HG02678 (cell line): ENCODE measurements around the gene DIPK1A.
"Not testable (repeated sequence)": the region's sequence is repeated elsewhere in the genome, so short reads cannot be mapped to it uniquely, and the experiment has no call there.

Experiments
- ATAC-seq: cut with Tn5 transposase; IDR thresholded peaks from one replicate; pipeline ENCODE4 v1.9.1; 2021; ENCODE audit warnings: mild to moderate bottlenecking, moderate library complexity; ENCODE audit not compliant: unreplicated experiment

The DIPK1A gene

DNA sequence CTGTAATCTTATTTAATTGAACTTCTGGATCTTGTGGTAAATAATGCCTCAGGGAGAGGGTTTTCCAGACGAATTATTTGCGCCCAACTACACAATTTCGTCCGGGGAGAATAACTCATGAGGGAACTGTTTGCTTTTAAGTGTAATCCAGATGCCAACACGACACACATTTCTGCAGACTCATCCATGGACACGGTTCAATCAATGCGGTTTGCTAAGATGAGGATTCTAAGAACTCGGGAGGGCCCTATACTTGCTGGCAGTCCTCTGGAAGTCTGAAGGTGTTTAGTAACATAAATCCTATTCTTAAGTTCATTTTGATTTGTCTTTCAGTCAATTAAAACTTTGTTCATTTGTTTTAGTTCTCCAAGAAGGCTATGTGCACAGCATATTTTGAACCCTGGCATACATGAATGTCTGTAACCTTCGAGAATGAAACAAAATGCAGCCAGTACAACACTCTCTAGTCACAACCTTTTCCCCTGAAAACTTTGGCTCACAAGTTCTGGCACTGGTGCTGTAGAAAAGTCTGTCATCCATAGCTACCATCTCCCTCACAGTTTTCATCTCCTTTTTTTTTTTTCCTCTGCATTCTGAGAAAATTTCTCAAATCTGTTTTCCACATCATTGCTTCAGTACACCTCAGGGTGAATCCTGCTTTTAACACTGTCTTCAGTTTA, 38.8 kb downstream of the DIPK1A start:
- ATAC-seq: no peak

DNA sequence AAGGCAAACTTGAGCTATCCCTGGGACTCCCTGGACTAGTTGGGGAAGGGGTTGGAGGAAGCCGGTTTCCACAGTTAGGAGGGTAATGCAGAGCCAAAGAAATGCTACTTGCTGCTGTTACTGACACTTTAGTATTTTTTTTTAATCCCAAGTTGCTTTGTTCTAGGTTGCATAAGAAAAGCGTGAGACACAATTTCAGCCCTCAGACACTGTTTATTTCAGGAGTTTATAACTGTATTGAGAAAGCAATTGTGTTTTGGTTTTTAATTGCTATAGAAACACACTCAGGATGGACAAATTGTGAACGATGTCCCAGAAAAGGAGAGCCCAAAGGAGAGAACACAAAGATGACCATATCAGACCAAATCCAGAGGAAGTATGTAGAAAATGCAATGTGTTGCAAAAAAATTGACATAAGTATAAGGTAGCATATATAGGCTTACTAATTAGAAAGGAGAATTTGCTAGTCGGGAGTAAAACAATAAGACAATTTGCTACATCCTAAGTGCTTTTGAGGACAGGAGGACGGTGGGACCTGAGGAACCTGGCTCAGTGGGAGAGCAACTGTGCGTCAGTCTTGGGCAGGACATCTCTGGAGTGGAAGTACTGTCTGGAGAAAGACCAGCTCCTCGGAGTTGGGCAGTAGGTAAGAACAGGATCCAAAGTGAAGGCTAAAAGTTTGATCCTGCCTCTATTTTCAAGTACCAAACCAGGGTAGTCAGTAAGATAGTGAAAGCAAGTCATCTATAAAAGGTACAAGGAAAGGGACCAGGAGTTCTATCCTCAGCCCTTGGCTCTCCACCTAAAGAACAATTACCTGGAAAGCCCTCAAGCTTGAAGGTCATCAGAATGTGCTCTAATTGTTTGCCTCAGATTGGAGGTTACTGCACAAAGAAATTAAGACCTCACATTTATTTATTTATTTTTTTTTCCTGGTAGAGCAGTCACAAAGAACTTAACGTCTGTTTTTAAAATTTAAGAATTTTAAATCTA, 39.9 kb downstream of the DIPK1A start:
- no peak for ATAC-seq

DNA sequence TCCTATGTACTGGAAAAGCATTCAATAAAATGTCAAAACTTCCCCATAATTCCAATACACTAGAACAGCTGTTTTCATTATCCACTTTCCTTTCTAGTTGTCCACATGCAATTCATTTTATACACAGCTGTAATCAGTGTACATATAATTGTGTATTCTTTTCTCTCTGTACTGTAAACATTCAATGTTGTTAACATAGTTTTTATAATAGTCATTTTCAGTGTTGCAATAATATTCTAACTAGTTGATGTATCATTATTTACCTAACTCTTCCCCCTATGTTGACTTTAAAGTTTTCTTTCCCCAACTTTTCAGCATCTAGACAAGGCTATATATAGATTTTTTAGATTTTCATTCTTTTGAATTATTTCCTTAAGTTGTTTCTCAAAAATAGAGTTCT, 44.4 kb downstream of the DIPK1A start:
- no peak for ATAC-seq

DNA sequence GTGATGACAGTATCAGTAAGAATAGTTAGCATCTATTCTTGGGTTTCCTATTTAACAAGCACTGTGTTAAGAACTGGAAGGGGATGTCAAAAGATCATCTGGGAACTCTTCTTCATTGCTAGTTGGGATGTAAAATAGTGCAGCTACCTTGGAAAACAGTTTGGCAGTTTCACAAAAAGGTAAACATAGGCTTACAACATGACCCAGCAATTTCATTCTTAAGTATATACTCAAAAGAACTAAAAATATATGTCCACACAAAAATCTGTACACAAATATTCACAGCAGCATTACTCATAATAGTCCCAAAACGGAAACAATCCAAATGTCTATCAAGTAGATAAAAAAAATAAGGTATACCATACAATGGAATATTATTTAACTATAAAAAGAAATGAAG, 45.7 kb downstream of the DIPK1A start:
- ATAC-seq: no peak

DNA sequence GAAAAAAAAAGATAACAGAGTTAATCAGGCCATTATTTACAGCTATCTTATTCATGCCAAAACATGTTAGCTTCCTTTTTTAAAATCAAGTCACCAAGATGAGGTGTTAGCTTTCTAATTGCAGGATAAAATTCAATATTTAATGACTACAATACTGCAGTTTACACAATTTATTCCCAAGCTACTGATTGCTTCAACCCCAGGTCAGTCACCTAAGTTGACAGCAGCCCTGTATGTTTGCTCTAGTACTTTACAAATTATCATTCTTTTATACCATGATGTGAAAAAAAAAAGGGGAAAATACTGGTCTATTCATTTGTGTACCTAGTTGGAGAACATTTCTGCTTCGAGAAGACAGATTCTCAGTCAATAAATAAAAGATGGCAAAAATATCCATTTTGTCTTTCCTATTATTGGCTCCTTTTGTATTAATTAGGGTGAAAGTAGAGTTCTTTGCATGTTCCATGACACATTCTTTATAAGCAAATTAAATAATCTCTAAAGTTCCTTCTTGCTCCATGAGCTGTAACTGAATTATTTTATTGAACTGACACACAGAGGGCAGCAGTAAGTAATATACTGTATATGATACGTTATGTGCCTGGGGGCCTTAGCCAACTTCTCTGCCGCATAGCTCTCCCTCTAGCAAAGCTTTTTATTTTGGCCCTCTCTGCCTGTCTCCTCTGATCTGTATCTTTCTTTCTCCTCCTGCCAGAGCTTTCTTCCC, 48.0 kb downstream of the DIPK1A start:
- no peak for ATAC-seq

DNA sequence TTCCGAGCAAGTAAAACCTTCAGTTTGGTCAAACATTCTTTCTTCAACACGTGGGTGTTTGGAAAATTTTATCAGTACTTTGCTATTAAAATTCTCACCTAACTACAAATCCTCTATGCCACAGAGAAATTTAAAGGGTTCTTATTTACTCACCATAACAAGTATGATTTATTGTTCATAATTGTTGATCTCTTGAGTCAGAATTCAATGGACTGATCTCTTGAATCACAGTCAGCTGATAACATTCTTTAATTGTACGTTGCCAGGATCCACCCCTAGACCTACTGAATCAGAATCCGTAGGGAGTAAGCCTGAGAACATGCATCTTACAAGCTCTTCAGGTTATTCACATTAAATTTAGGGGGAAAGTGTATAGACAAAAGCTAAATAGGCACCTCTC, 51.2 kb downstream of the DIPK1A start:
- no peak for ATAC-seq

DNA sequence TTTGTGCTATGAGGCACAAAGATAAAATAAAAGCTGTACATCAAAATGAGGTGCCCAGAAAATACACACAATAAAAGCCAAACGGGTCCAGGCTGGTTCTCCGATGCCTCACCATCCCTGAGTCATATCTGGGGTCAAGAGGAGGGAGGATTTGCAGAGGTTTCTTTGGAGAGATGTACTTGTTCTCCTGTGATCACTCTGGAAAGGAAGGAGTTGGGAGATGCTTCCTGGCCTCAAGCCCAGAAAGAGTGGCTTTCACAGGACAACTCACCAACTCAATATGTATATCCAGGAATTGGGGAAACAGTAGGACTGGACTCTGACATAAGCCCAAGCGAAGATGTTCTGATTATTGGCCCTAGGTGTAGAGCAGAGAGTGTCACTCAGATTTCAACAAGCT, 51.9 kb downstream of the DIPK1A start:
- no peak for ATAC-seq

DNA sequence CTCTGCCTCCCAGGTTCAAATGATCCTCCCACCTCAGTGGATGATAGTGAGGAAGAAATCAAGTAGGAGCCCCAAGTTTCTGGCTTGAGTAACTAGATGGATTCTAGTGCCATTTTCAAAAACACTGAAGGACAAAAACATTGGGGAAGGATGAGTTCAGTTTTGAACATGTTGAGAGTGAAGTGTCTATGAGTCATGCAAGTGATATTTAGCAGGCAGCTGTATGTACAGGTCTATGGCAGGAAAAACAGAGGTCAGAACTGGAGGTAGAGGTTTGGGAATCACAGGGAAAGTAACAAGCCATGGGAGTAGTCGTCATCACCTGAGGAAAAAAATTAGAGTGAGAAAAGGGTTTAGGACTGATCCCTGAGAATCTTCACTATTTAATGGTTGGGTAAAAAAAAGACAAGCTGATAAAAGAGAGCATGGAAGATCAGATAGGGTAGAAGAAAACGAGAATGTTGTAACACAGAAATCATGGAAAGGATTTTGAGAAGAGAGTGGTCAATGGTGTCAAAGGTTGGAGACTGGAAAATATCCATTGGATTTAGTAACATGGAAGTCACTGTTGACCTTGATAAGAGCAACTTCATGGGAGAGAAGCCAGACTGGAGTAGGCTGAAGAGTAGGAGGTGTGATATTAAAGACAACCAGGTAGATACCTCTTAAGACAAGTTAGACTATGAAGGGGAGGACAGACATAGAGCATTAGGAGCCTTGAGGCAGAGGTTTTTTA, 53.1 kb downstream of the DIPK1A start:
- ATAC-seq: no peak

DNA sequence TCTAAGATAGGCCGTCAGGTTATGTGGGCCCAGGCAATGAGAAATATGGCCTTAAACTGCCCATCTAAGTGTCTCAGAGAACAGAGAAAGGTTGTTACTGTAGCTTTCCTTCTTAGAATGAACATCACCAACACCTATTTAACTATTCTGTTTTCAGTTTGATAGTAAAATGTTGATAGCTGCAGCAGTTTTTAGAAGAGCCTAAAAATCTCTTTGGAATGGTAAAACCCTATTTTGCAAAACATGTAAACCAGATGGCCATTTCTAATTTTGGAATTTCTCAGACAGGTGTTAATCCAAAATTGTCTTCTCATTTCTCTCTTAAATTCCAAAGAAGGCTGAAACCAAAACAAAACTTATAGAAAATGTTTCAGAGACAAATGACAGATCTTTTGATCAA, 57.5 kb downstream of the DIPK1A start:
- no peak for ATAC-seq

DNA sequence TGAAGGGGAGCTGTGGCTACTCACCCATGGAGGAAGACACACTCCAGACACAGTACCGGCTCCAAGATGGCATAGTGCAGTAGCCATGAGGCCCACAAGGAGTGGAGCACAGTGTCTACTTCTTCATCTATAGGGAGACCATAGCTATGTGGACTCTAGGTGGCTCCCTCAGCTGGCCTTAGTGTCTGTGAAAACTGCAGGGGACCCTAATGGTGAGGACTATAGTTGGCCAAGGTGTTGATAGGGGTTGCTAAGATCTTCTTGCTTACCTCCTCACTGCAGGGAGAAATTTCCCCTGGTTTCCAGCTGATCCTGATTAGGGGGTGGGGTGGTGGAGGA, 58.9 kb downstream of the DIPK1A start:
- no peak for ATAC-seq

DNA sequence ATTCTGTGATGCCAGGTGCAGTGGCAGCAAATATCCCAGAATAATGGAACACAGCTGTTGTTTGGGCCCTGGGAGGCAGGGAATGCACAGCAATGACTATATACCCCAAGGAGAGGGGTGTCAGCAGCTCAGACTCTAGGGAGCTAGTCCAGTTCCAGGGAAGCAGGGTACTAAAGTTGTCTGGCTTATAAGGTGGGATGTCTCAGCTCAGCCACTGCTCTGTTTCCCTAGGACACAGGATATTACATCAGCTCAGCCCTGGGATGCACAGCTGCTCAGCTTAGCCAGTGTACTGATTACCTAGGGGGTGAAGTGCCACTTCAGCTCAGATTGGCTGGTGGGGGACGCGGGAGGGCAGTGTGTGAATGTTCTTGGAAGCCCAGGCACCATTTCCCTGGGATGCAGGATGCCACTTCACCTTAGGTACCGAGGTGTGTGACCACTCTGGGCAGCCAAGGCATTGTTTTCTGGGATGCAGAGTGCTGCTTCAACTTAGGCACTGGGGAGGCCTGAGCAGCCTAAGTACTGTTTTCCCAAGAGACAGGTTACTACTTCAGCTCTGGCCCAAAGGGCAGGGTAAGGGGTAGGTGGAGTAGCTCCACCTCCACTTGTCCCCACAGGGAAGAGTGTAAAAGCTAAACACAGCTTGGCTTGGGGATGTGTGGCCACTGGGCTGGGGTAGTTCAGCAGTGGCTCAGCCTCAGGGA, 59.4 kb downstream of the DIPK1A start:
- no peak for ATAC-seq

DNA sequence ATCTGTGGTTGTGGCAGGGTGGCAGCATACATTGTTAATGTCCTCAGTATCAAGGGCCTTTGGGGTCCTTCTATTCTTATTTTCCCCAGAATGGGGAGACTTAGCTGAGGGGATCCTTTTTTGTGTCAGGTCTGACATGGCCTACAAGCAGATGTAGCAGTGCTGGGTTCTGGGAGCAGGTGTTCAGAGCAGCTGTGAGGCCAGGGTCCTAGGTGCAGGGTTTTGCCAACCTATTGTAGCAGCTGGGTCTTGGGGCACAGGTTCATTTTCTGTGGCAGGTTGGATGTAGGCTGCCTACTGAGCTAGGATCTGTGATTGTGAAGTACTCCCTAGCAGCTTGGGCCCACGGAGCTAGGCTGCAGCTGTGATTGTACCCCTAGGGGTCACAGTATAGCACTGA, 60.1 kb downstream of the DIPK1A start:
- no peak for ATAC-seq

DNA sequence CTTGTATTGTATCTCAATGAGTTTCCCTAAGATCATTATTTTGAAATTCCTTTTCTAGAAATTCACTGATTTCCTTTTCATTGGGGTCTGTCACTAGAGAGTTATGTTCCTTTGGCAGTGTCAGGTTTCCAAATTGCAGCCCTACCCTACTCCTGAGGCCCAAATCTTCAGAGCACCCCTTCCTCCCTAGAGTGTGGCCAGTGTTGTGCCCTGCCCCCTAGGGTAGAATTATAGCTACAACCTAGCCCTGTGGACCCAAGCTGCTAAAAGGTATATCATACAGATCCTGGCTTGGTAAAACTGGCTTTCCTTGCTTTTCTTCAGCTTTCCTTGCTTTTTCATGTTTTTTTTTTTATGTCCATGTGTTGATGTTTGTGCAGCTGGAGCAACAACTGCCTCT, 60.7 kb downstream of the DIPK1A start:
- ATAC-seq: no peak

DNA sequence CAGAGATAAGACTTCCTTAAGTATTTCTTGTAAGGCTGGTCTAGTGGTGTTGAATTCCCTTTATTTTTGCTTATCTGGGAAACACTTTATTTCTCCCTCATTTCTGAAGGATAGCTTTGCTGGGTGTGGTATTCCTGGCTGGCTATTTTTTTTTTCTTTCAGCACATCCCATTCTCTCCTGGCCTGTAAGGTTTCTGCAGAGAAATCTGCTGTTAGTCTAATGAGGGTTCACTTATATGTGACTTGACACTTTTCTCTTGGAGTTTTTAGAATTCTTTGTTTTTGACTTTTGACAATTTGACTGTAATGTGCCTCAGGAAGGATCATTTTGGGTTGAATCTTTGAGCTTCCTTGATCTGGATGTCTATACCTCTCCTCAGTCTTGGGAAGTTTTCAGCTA, 61.5 kb downstream of the DIPK1A start:
- no peak for ATAC-seq

DNA sequence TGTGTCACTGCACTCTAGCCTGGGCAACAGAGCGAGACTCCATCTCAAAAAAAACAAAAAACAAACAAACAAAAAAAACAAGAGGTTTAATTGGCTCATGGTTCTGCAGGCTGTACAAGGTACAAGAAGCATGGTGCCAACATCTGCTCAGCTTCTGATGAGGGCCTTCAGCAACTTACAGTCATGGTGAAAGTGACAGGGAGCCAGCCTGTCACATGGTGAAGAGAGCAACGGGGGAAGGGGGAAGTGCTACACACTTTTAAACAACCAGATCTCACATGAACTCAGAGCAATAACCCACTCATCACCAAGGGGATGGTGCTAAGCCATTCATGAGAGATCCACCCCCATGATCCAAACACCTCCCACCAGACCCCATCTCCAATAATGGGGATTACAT, 63.2 kb downstream of the DIPK1A start:
- ATAC-seq: not testable (repeated sequence)

DNA sequence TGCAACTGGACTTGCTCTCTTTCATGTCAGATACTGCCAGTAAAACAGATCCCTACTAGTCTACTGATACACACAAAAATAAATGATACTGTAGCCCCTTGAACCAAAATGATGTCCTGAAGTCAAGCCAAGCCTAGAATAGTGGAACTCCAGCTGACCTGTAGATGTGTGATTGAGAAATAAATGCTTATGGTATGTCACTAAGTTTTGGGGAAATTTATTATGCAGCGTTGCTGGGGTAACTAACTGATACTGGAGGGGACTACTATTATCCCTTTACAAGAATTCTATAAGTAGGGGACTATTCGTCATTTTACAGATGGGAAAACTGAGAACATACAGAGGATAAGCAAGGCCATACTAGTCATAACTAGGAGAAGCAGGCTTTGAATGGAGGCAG, 73.8 kb downstream of the DIPK1A start:
- ATAC-seq: no peak

DNA sequence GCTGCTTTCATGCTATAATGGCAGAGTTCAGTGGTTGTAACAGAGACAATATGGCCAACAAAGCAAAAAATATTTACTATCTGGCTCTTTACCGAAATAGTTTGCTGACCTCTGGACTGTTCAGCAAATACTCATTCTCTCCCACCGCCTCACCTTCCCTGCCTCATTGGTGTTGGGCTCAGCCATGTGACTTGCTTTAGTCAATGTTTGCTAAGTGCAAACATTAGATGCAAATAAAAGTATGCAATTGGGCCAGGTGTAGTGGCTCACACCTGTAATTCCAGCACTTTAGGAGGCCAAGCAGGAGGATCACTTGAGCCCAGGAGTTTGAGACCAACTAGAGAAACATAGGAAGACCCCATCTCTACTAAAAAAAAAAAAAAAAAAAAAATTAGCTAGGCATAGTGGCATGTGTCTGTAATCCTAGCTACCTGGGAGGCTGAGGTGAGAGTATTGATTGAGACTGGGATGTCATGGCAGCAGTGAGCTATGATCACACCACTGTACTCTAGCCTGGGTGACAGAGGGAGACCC, 74.3 kb downstream of the DIPK1A start:
- no peak for ATAC-seq

DNA sequence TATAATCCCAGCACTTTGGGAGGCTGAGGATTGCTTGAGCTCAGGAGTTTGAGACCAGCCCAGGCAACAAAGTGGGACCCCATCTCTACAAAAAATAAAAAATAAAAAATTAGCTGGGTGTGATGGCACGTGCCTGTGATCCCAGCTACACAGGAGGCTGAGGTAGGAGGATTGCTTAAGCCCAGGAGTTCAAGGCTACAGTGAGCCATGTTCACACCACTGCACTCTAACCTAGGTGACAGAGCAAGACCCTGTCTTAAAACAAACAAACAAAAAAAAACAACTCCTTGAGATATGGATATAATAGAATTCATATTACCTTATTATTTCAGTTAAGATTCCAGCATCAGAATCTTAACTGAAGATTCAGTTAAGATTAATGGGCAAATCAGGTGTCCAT, 77.1 kb downstream of the DIPK1A start:
- ATAC-seq: no peak

DNA sequence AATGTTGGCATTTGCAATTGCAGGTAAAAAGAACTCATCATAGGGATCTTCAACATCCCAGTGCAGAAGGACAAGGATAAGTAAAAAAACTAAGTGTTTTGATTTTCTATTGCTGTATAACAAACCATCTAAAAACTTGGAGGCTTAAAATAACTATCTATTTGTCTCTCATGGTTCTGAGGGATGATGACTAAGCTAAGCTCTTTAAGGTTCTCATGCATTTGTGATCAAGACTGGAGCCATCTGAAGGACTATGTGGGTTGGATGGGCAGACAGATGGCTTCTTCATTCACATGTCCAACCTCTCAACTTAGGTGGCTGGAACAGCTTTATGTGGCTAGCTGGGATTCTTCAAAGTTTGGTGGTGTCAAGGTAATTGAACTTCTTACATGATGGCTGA, 78.0 kb downstream of the DIPK1A start:
- ATAC-seq: no peak

DNA sequence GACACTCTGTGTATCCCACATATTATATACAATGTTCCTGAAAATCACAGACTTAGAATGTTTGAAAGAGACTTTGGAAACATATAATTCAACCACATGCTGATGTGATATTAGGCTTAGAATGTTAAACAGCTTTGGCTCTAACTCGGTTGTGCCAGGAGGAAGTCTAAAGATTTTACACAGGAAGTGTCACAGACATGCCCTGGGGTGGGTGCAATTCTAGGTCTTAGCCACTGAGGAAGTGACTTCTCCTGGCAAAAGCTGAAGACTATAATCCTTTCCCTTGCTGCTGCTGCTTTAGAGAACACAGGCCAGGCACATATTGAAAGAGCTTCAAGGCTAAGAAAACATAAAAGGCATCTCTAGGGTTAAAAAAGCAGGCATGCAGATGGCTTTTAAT, 78.4 kb downstream of the DIPK1A start:
- ATAC-seq: no peak
